ENCODE results near the gene ARID1B.

ARID1B gene

GRCh38 chr6:157063176-157063905 is 286.2 kb downstream of the ARID1B start:
- Histone ChIP-seq H3K18ac (ENCODE audit: low read length) (no peak overlapping the region), H3K4me1 (ENCODE audit: control insufficient read depth in 1 of 2, insufficient read depth in 2 of 2, low read length in 2 of 2) (peaks cover 5 to 12% of the 10 kb centered on the region in 2 experiments), H2AFZ (ENCODE audit: insufficient read depth, low read length, poor library complexity) (no peak overlapping the region), H2BK12ac (ENCODE audit: low read length) (no peak overlapping the region), H2BK5ac (ENCODE audit: low read depth, low read length, poor library complexity) (no peak overlapping the region), H4K8ac (ENCODE audit: low read depth, low read length) (no peak overlapping the region), H3K9ac (ENCODE audit: low read length) (no peak overlapping the region), H3K4ac (ENCODE audit: low read depth, low read length) (no peak overlapping the region), H3K79me1 (ENCODE audit: low read length) (no peaks in the 10 kb centered on the region), H3K27me3 (ENCODE audit: insufficient read depth, low read length) (no peaks in the 10 kb centered on the region), H3K23ac (ENCODE audit: low read length) (no peak overlapping the region), H3K4me2 (ENCODE audit: low read length) (no peak overlapping the region), H4K91ac (ENCODE audit: low read depth, low read length) (no peak overlapping the region), H3K27ac (ENCODE audit: low read depth, low read length) (no peak overlapping the region), H3K36me3 (ENCODE audit: control insufficient read depth in 1 of 2, insufficient read depth in 2 of 2, low read length in 2 of 2) (peaks cover 0 to 3% of the 10 kb centered on the region in 2 experiments), H3K14ac (ENCODE audit: low read length) (no peak overlapping the region), H4K12ac (ENCODE audit: low read depth, low read length) (no peak overlapping the region), H2BK120ac (ENCODE audit: insufficient read depth, low read length, poor library complexity) (no peak overlapping the region), H3K9me3 (ENCODE audit: insufficient read depth, low read depth, low read length) (no peaks in the 10 kb centered on the region), H3K79me2 (ENCODE audit: control insufficient read depth, insufficient read depth, low read length, poor library complexity) (peaks cover 3% of the 10 kb centered on the region), H3K4me3 (ENCODE audit: low read depth, low read length) (no peak overlapping the region), H2AK5ac (ENCODE audit: low read length) (no peak overlapping the region)
- WGBS (ENCODE audit: extremely low coverage, insufficient coverage, insufficient read length): no CpG with 5 or more reads among the region's 2 CpGs
- DNase-seq: peak; percentile 52 to 91

DNA sequence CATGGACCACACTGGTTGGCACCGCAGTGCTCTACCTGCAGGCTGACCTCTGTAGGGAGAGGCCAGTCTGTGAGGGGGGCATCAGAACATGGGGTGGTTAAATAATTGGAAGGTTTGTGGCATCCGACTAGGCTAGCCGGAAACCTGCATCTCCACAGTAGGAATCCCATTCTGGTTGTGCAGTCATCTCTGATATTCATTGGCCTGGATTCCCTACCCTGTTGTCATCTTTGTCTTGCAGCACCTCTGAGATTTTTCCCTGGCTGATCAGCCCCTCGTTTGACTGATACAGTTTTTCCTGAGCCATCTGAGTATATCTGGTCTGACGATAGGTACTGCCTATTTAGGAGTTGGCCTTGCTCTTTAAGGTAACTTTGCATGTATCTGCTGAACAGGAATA is 286.7 kb downstream of the ARID1B start:
- H3K36me3 ChIP-seq (ENCODE audit: control insufficient read depth in 1 of 2, insufficient read depth in 2 of 2, low read length in 2 of 2): peaks cover 0 to 3% of the 10 kb centered on the region in 2 experiments
- H3K14ac ChIP-seq (ENCODE audit: low read length): no peak overlapping the region

GRCh38 chr6:157064502-157064901 is 287.3 kb downstream of the ARID1B start:
- Histone ChIP-seq H2BK120ac (ENCODE audit: insufficient read depth, low read length, poor library complexity) (no peak overlapping the region), H3K23ac (ENCODE audit: low read length) (no peak overlapping the region), H3K4me2 (ENCODE audit: low read length) (no peak overlapping the region), H3K4me1 (ENCODE audit: control insufficient read depth in 1 of 2, insufficient read depth in 2 of 2, low read length in 2 of 2) (peaks cover 5 to 15% of the 10 kb centered on the region in 2 experiments), H3K4ac (ENCODE audit: low read depth, low read length) (no peak overlapping the region), H4K12ac (ENCODE audit: low read depth, low read length) (no peak overlapping the region), H2BK5ac (ENCODE audit: low read depth, low read length, poor library complexity) (no peak overlapping the region), H3K27ac (ENCODE audit: low read depth, low read length) (no peak overlapping the region), H3K18ac (ENCODE audit: low read length) (no peak overlapping the region), H3K36me3 (ENCODE audit: control insufficient read depth in 1 of 2, insufficient read depth in 2 of 2, low read length in 2 of 2) (peaks cover 0 to 3% of the 10 kb centered on the region in 2 experiments), H3K9me3 (ENCODE audit: insufficient read depth, low read depth, low read length) (no peaks in the 10 kb centered on the region), H2BK12ac (ENCODE audit: low read length) (no peak overlapping the region), H3K79me2 (ENCODE audit: control insufficient read depth, insufficient read depth, low read length, poor library complexity) (peaks cover 3% of the 10 kb centered on the region), H3K79me1 (ENCODE audit: low read length) (no peaks in the 10 kb centered on the region), H2AK5ac (ENCODE audit: low read length) (no peak overlapping the region), H3K27me3 (ENCODE audit: insufficient read depth, low read length) (no peaks in the 10 kb centered on the region), H2AFZ (ENCODE audit: insufficient read depth, low read length, poor library complexity) (no peak overlapping the region), H3K9ac (ENCODE audit: low read length) (no peak overlapping the region), H4K91ac (ENCODE audit: low read depth, low read length) (no peak overlapping the region), H4K8ac (ENCODE audit: low read depth, low read length) (no peak overlapping the region), H3K14ac (ENCODE audit: low read length) (no peak overlapping the region), H3K4me3 (ENCODE audit: low read depth, low read length) (no peak overlapping the region)
- no CpG with 5 or more reads among the region's 8 CpGs for WGBS (ENCODE audit: extremely low coverage, insufficient coverage, insufficient read length)
- no peak for DNase-seq

More for the DNA sequence above, 286.7 kb downstream of the ARID1B start:
- Histone ChIP-seq H3K4ac (ENCODE audit: low read depth, low read length) (no peak overlapping the region), H3K4me2 (ENCODE audit: low read length) (no peak overlapping the region), H2AK5ac (ENCODE audit: low read length) (no peak overlapping the region), H2BK120ac (ENCODE audit: insufficient read depth, low read length, poor library complexity) (no peak overlapping the region), H3K4me3 (ENCODE audit: low read depth, low read length) (no peak overlapping the region), H3K18ac (ENCODE audit: low read length) (no peak overlapping the region), H3K79me2 (ENCODE audit: control insufficient read depth, insufficient read depth, low read length, poor library complexity) (peaks cover 3% of the 10 kb centered on the region), H3K9me3 (ENCODE audit: insufficient read depth, low read depth, low read length) (no peaks in the 10 kb centered on the region), H3K79me1 (ENCODE audit: low read length) (no peaks in the 10 kb centered on the region), H3K23ac (ENCODE audit: low read length) (no peak overlapping the region), H4K8ac (ENCODE audit: low read depth, low read length) (no peak overlapping the region), H3K4me1 (ENCODE audit: control insufficient read depth in 1 of 2, insufficient read depth in 2 of 2, low read length in 2 of 2) (peaks cover 5 to 15% of the 10 kb centered on the region in 2 experiments), H2BK5ac (ENCODE audit: low read depth, low read length, poor library complexity) (no peak overlapping the region), H3K9ac (ENCODE audit: low read length) (no peak overlapping the region), H2AFZ (ENCODE audit: insufficient read depth, low read length, poor library complexity) (no peak overlapping the region), H3K27ac (ENCODE audit: low read depth, low read length) (no peak overlapping the region), H4K91ac (ENCODE audit: low read depth, low read length) (no peak overlapping the region), H3K27me3 (ENCODE audit: insufficient read depth, low read length) (no peaks in the 10 kb centered on the region), H2BK12ac (ENCODE audit: low read length) (no peak overlapping the region), H4K12ac (ENCODE audit: low read depth, low read length) (no peak overlapping the region)
- DNase-seq: peak; percentile 65 to 81
- no CpG with 5 or more reads among the region's 5 CpGs for WGBS (ENCODE audit: extremely low coverage, insufficient coverage, insufficient read length)

GRCh38 chr6:157065366-157065765 is 288.2 kb downstream of the ARID1B start:
- Histone ChIP-seq H3K79me2 (ENCODE audit: control insufficient read depth, insufficient read depth, low read length, poor library complexity) (peaks cover 3% of the 10 kb centered on the region), H3K18ac (ENCODE audit: low read length) (no peak overlapping the region), H2BK5ac (ENCODE audit: low read depth, low read length, poor library complexity) (no peak overlapping the region), H3K9ac (ENCODE audit: low read length) (no peak overlapping the region), H3K27me3 (ENCODE audit: insufficient read depth, low read length) (no peaks in the 10 kb centered on the region), H2AFZ (ENCODE audit: insufficient read depth, low read length, poor library complexity) (no peak overlapping the region), H2AK5ac (ENCODE audit: low read length) (no peak overlapping the region), H3K4me3 (ENCODE audit: low read depth, low read length) (no peak overlapping the region), H4K8ac (ENCODE audit: low read depth, low read length) (no peak overlapping the region), H3K9me3 (ENCODE audit: insufficient read depth, low read depth, low read length) (no peaks in the 10 kb centered on the region), H3K23ac (ENCODE audit: low read length) (no peak overlapping the region), H3K79me1 (ENCODE audit: low read length) (no peaks in the 10 kb centered on the region), H4K91ac (ENCODE audit: low read depth, low read length) (no peak overlapping the region), H3K27ac (ENCODE audit: low read depth, low read length) (no peak overlapping the region), H3K4me2 (ENCODE audit: low read length) (no peak overlapping the region), H3K4me1 (ENCODE audit: control insufficient read depth in 1 of 2, insufficient read depth in 2 of 2, low read length in 2 of 2) (peaks cover 5 to 15% of the 10 kb centered on the region in 2 experiments), H3K4ac (ENCODE audit: low read depth, low read length) (no peak overlapping the region), H3K36me3 (ENCODE audit: control insufficient read depth in 1 of 2, insufficient read depth in 2 of 2, low read length in 2 of 2) (peaks cover 0 to 3% of the 10 kb centered on the region in 2 experiments), H4K12ac (ENCODE audit: low read depth, low read length) (no peak overlapping the region), H3K14ac (ENCODE audit: low read length) (no peak overlapping the region), H2BK12ac (ENCODE audit: low read length) (no peak overlapping the region), H2BK120ac (ENCODE audit: insufficient read depth, low read length, poor library complexity) (no peak overlapping the region)
- WGBS (ENCODE audit: extremely low coverage, insufficient coverage, insufficient read length): no CpG with 5 or more reads among the region's 5 CpGs
- no peak for DNase-seq

Data from trophoblast cell (in vitro differentiated cells and primary cell).